ENCODE measurements around the gene CD300LF.

Gene CD300LF

GRCh38 chr17:74679374-74679773 lies 33.3 kb downstream of the CD300LF start:
- peaks cover 11% of the 10 kb centered on the region for H3K4me1 ChIP-seq (ENCODE audit: control insufficient read depth, insufficient read depth, low read length, poor library complexity, severe bottlenecking)

GRCh38 chr17:74678541-74678940 lies 34.2 kb downstream of the CD300LF start:
- Histone ChIP-seq H3K4me1 (ENCODE audit: control insufficient read depth, insufficient read depth, low read length, poor library complexity, severe bottlenecking) (peaks cover 11% of the 10 kb centered on the region), H3K9me3 (ENCODE audit: control insufficient read depth, low read length) (no peaks in the 10 kb centered on the region), H3K27ac (ENCODE audit: insufficient read depth, low read length, poor library complexity, severe bottlenecking) (no peak overlapping the region), H3K4me3 (ENCODE audit: insufficient read depth, low read depth, low read length, poor library complexity, severe bottlenecking) (no peak overlapping the region), H3K27me3 (replicated peaks; ENCODE audit: control insufficient read depth, insufficient read depth, low read length, poor library complexity, severe bottlenecking) (no peaks in the 10 kb centered on the region), H3K36me3 (ENCODE audit: control insufficient read depth, insufficient read depth, low read length) (no peaks in the 10 kb centered on the region)
- no peak for DNase-seq

More at GRCh38 chr17:74679374-74679773, 33.3 kb downstream of the CD300LF start:
- Histone ChIP-seq H3K9me3 (ENCODE audit: control insufficient read depth, low read length) (no peaks in the 10 kb centered on the region), H3K27me3 (replicated peaks; ENCODE audit: control insufficient read depth, insufficient read depth, low read length, poor library complexity, severe bottlenecking) (no peaks in the 10 kb centered on the region), H3K27ac (ENCODE audit: insufficient read depth, low read length, poor library complexity, severe bottlenecking) (no peak overlapping the region), H3K4me3 (ENCODE audit: insufficient read depth, low read depth, low read length, poor library complexity, severe bottlenecking) (no peak overlapping the region), H3K36me3 (ENCODE audit: control insufficient read depth, insufficient read depth, low read length) (no peaks in the 10 kb centered on the region)
- DNase-seq = no peak

GRCh38 chr17:74677558-74678466 lies 34.9 kb downstream of the CD300LF start:
- Histone ChIP-seq H3K9me3 (ENCODE audit: control insufficient read depth, low read length) (no peaks in the 10 kb centered on the region), H3K4me1 (ENCODE audit: control insufficient read depth, insufficient read depth, low read length, poor library complexity, severe bottlenecking) (peaks cover 11% of the 10 kb centered on the region), H3K27ac (ENCODE audit: insufficient read depth, low read length, poor library complexity, severe bottlenecking) (no peak overlapping the region), H3K36me3 (ENCODE audit: control insufficient read depth, insufficient read depth, low read length) (no peaks in the 10 kb centered on the region), H3K4me3 (ENCODE audit: insufficient read depth, low read depth, low read length, poor library complexity, severe bottlenecking) (no peak overlapping the region), H3K27me3 (replicated peaks; ENCODE audit: control insufficient read depth, insufficient read depth, low read length, poor library complexity, severe bottlenecking) (no peaks in the 10 kb centered on the region)
- DNase-seq = no peak

- no peaks in the 10 kb centered on the region for H3K36me3 ChIP-seq (ENCODE audit: control insufficient read depth, insufficient read depth, low read length)
- peaks cover 7% of the 10 kb centered on the region for H3K27me3 ChIP-seq (replicated peaks; ENCODE audit: control insufficient read depth, insufficient read depth, low read length, poor library complexity, severe bottlenecking)
- H3K4me3 ChIP-seq (ENCODE audit: insufficient read depth, low read depth, low read length, poor library complexity, severe bottlenecking) = no peak overlapping the region
- DNase-seq = peak; percentile 45 to 62 (median 53)
- no peak overlapping the region for H3K27ac ChIP-seq (ENCODE audit: insufficient read depth, low read length, poor library complexity, severe bottlenecking)
- no peaks in the 10 kb centered on the region for H3K4me1 ChIP-seq (ENCODE audit: control insufficient read depth, insufficient read depth, low read length, poor library complexity, severe bottlenecking)
- no peaks in the 10 kb centered on the region for H3K9me3 ChIP-seq (ENCODE audit: control insufficient read depth, low read length)
These were observed 41.5 kb downstream of the CD300LF start for GRCh38 chr17:74671031-74671771.

GRCh38 chr17:74670329-74670728 lies 42.4 kb downstream of the CD300LF start:
- H3K4me3 ChIP-seq (ENCODE audit: insufficient read depth, low read depth, low read length, poor library complexity, severe bottlenecking) = no peak overlapping the region
- DNase-seq = no peak
- H3K27ac ChIP-seq (ENCODE audit: insufficient read depth, low read length, poor library complexity, severe bottlenecking) = no peak overlapping the region
- H3K4me1 ChIP-seq (ENCODE audit: control insufficient read depth, insufficient read depth, low read length, poor library complexity, severe bottlenecking) = no peaks in the 10 kb centered on the region
- H3K27me3 ChIP-seq (replicated peaks; ENCODE audit: control insufficient read depth, insufficient read depth, low read length, poor library complexity, severe bottlenecking) = peaks cover 10% of the 10 kb centered on the region
- H3K36me3 ChIP-seq (ENCODE audit: control insufficient read depth, insufficient read depth, low read length) = no peaks in the 10 kb centered on the region
- no peaks in the 10 kb centered on the region for H3K9me3 ChIP-seq (ENCODE audit: control insufficient read depth, low read length)

GRCh38 chr17:74663561-74663960 lies 49.2 kb downstream of the CD300LF start:
- no peaks in the 10 kb centered on the region for H3K9me3 ChIP-seq (ENCODE audit: control insufficient read depth, low read length)
- no peak for DNase-seq
- peaks cover 14% of the 10 kb centered on the region for H3K27me3 ChIP-seq (replicated peaks; ENCODE audit: control insufficient read depth, insufficient read depth, low read length, poor library complexity, severe bottlenecking)
- no peaks in the 10 kb centered on the region for H3K36me3 ChIP-seq (ENCODE audit: control insufficient read depth, insufficient read depth, low read length)
- H3K4me1 ChIP-seq (ENCODE audit: control insufficient read depth, insufficient read depth, low read length, poor library complexity, severe bottlenecking) = no peaks in the 10 kb centered on the region
- H3K4me3 ChIP-seq (ENCODE audit: insufficient read depth, low read depth, low read length, poor library complexity, severe bottlenecking) = no peak overlapping the region
- H3K27ac ChIP-seq (ENCODE audit: insufficient read depth, low read length, poor library complexity, severe bottlenecking) = no peak overlapping the region

- no peak overlapping the region for H3K4me3 ChIP-seq (ENCODE audit: insufficient read depth, low read depth, low read length, poor library complexity, severe bottlenecking)
- no peaks in the 10 kb centered on the region for H3K9me3 ChIP-seq (ENCODE audit: control insufficient read depth, low read length)
- no peak for DNase-seq
- H3K27ac ChIP-seq (ENCODE audit: insufficient read depth, low read length, poor library complexity, severe bottlenecking) = no peak overlapping the region
- peaks cover 4% of the 10 kb centered on the region for H3K4me1 ChIP-seq (ENCODE audit: control insufficient read depth, insufficient read depth, low read length, poor library complexity, severe bottlenecking)
- H3K36me3 ChIP-seq (ENCODE audit: control insufficient read depth, insufficient read depth, low read length) = no peaks in the 10 kb centered on the region
- peaks cover 4% of the 10 kb centered on the region for H3K27me3 ChIP-seq (replicated peaks; ENCODE audit: control insufficient read depth, insufficient read depth, low read length, poor library complexity, severe bottlenecking)
These were observed 52.8 kb downstream of the CD300LF start for GRCh38 chr17:74659889-74660288.

GRCh38 chr17:74658620-74659019 lies 54.1 kb downstream of the CD300LF start:
- peaks cover 4% of the 10 kb centered on the region for H3K4me1 ChIP-seq (ENCODE audit: control insufficient read depth, insufficient read depth, low read length, poor library complexity, severe bottlenecking)
- H3K4me3 ChIP-seq (ENCODE audit: insufficient read depth, low read depth, low read length, poor library complexity, severe bottlenecking) = no peak overlapping the region
- no peak overlapping the region for H3K27ac ChIP-seq (ENCODE audit: insufficient read depth, low read length, poor library complexity, severe bottlenecking)
- H3K9me3 ChIP-seq (ENCODE audit: control insufficient read depth, low read length) = no peaks in the 10 kb centered on the region
- DNase-seq = no peak
- peaks cover 4% of the 10 kb centered on the region for H3K27me3 ChIP-seq (replicated peaks; ENCODE audit: control insufficient read depth, insufficient read depth, low read length, poor library complexity, severe bottlenecking)
- no peaks in the 10 kb centered on the region for H3K36me3 ChIP-seq (ENCODE audit: control insufficient read depth, insufficient read depth, low read length)

- Histone ChIP-seq H3K4me1 (ENCODE audit: control insufficient read depth, insufficient read depth, low read length, poor library complexity, severe bottlenecking) (peaks cover 4% of the 10 kb centered on the region), H3K9me3 (ENCODE audit: control insufficient read depth, low read length) (no peaks in the 10 kb centered on the region), H3K27me3 (replicated peaks; ENCODE audit: control insufficient read depth, insufficient read depth, low read length, poor library complexity, severe bottlenecking) (peaks cover 14% of the 10 kb centered on the region), H3K36me3 (ENCODE audit: control insufficient read depth, insufficient read depth, low read length) (no peaks in the 10 kb centered on the region), H3K27ac (ENCODE audit: insufficient read depth, low read length, poor library complexity, severe bottlenecking) (no peak overlapping the region), H3K4me3 (ENCODE audit: insufficient read depth, low read depth, low read length, poor library complexity, severe bottlenecking) (no peak overlapping the region)
- DNase-seq = no peak
These were observed 58.0 kb downstream of the CD300LF start for GRCh38 chr17:74654742-74655141.

- H3K27ac ChIP-seq (ENCODE audit: insufficient read depth, low read length, poor library complexity, severe bottlenecking) = no peak overlapping the region
- H3K36me3 ChIP-seq (ENCODE audit: control insufficient read depth, insufficient read depth, low read length) = no peaks in the 10 kb centered on the region
- no peak overlapping the region for H3K4me3 ChIP-seq (ENCODE audit: insufficient read depth, low read depth, low read length, poor library complexity, severe bottlenecking)
- DNase-seq = no peak
- H3K9me3 ChIP-seq (ENCODE audit: control insufficient read depth, low read length) = no peaks in the 10 kb centered on the region
- no peaks in the 10 kb centered on the region for H3K4me1 ChIP-seq (ENCODE audit: control insufficient read depth, insufficient read depth, low read length, poor library complexity, severe bottlenecking)
- peaks cover 12% of the 10 kb centered on the region for H3K27me3 ChIP-seq (replicated peaks; ENCODE audit: control insufficient read depth, insufficient read depth, low read length, poor library complexity, severe bottlenecking)
These were observed 60.7 kb downstream of the CD300LF start for GRCh38 chr17:74652020-74652419.
